HEK293 (cell line): ENCODE data around the gene TUBA8.

Experiments
- CTCF ChIA-PET: fragments of 350-600 bp; formaldehyde crosslinking; extraction: SDS; loops from one replicate; lab custom pipeline; 2021; ENCODE audit warnings: antibody characterized with exemption; lab: Yijun Ruan, JAX
- POLR2A ChIA-PET: fragments of 300-600 bp; formaldehyde crosslinking; extraction: SDS; loops from one replicate; lab custom pipeline; 2020; ENCODE audit warnings: antibody characterized with exemption, inconsistent platforms; lab: Yijun Ruan, JAX
- H3K27ac ChIP-seq: fragments of 200-500 bp; sonication (Bioruptor generic); 2 replicates; pipeline ENCODE4 v1.5.1; 2014; ENCODE audit warnings: low read depth, low read length, control low read depth, inconsistent platforms; ENCODE audit errors: extremely low read depth
- H3K36me3 ChIP-seq, 2 experiments: fragments of 200-500 bp in 1 of 2; sonication (Bioruptor generic) in 1 of 2; 1 replicate in 1 of 2; 2 replicates in 1 of 2; pipeline ENCODE4 v1.5.1; 2014 to 2017; ENCODE audit warnings: inconsistent platforms in 2 of 2, low read length in 2 of 2; ENCODE audit not compliant: control insufficient read depth in 2 of 2, insufficient read depth in 1 of 2
- H3K4me1 ChIP-seq: fragments of 200-500 bp; sonication (Bioruptor generic); 2 replicates; pipeline ENCODE4 v1.5.1; 2014; ENCODE audit warnings: mild to moderate bottlenecking, low read length, inconsistent platforms; ENCODE audit not compliant: control insufficient read depth, insufficient read depth
- H3K4me3 ChIP-seq: 2 replicates; pipeline ENCODE4 v1.5.1; 2011; ENCODE audit warnings: low read depth, mild to moderate bottlenecking, control low read depth, low read length, moderate library complexity
- H3K9me3 ChIP-seq: fragments of 200-500 bp; sonication (Bioruptor generic); 2 replicates; pipeline ENCODE4 v1.5.1; 2014; ENCODE audit warnings: low read depth, low read length, inconsistent platforms; ENCODE audit not compliant: control insufficient read depth, insufficient read depth
- BCL11A ChIP-seq: fragments of 450-650 bp; formaldehyde crosslinking; IDR thresholded peaks from 2 replicates; pipeline ENCODE4 v1.5.1; 2016; ENCODE audit warnings: low read depth, missing biosample characterization, missing genetic modification characterization
- EGR2 ChIP-seq: fragments of 450-650 bp; formaldehyde crosslinking; IDR thresholded peaks from 2 replicates; pipeline ENCODE4 v1.5.1; 2016; ENCODE audit warnings: low read depth, missing biosample characterization, missing genetic modification characterization
- FEZF1 ChIP-seq: fragments of 450-650 bp; formaldehyde crosslinking; IDR thresholded peaks from 2 replicates; pipeline ENCODE4 v1.5.1; 2016; ENCODE audit warnings: missing biosample characterization, missing genetic modification characterization
- HOXD13 ChIP-seq: sonication (generic); formaldehyde crosslinking; IDR thresholded peaks from 2 replicates; pipeline ENCODE4 v1.8.0; 2022; ENCODE audit warnings: missing genetic modification reagents, borderline replicate concordance
- MZF1 ChIP-seq: fragments of 450-650 bp; formaldehyde crosslinking; IDR thresholded peaks from 2 replicates; pipeline ENCODE4 v1.5.1; 2017; ENCODE audit warnings: missing biosample characterization, missing genetic modification characterization, borderline replicate concordance
- TRIM28 ChIP-seq: IDR thresholded peaks from 2 replicates; pipeline ENCODE4 v1.6.1; 2011; ENCODE audit warnings: low read length, control low read depth, borderline replicate concordance
- ZBTB21 ChIP-seq: fragments of 450-650 bp; formaldehyde crosslinking; IDR thresholded peaks from 2 replicates; pipeline ENCODE4 v1.5.1; 2017; ENCODE audit warnings: missing biosample characterization, missing genetic modification characterization
- ZNF16 ChIP-seq: fragments of 450-650 bp; formaldehyde crosslinking; IDR thresholded peaks from 2 replicates; pipeline ENCODE4 v1.5.1; 2016; ENCODE audit warnings: low read depth, missing biosample characterization, missing genetic modification characterization
- ZNF248 ChIP-seq: fragments of 450-650 bp; formaldehyde crosslinking; IDR thresholded peaks from 2 replicates; pipeline ENCODE4 v1.5.1; 2017; ENCODE audit warnings: missing biosample characterization, missing genetic modification characterization
- ZNF266 ChIP-seq: fragments of 450-650 bp; formaldehyde crosslinking; IDR thresholded peaks from 2 replicates; pipeline ENCODE4 v1.5.1; 2016; ENCODE audit warnings: missing biosample characterization, missing genetic modification characterization, low read depth
- ZNF335 ChIP-seq: fragments of 450-650 bp; formaldehyde crosslinking; conservative IDR thresholded peaks from 2 replicates; pipeline ENCODE4 v1.5.1; 2016; ENCODE audit warnings: missing biosample characterization, missing genetic modification characterization
- ZNF600 ChIP-seq: fragments of 450-650 bp; formaldehyde crosslinking; IDR thresholded peaks from 2 replicates; pipeline ENCODE4 v1.5.1; 2016; ENCODE audit warnings: missing biosample characterization, missing genetic modification characterization
- ZNF621 ChIP-seq: fragments of 450-650 bp; formaldehyde crosslinking; IDR thresholded peaks from 2 replicates; pipeline ENCODE4 v1.5.1; 2017; ENCODE audit warnings: missing biosample characterization, missing genetic modification characterization
- ZNF624 ChIP-seq: fragments of 450-650 bp; formaldehyde crosslinking; IDR thresholded peaks from 2 replicates; pipeline ENCODE4 v1.5.1; 2017; ENCODE audit warnings: missing biosample characterization, missing genetic modification characterization
- ZNF768 ChIP-seq: fragments of 450-650 bp; formaldehyde crosslinking; IDR thresholded peaks from 2 replicates; pipeline ENCODE4 v1.5.1; 2018; ENCODE audit warnings: missing biosample characterization, mild to moderate bottlenecking, missing genetic modification characterization
- ZNF837 ChIP-seq: fragments of 450-650 bp; formaldehyde crosslinking; IDR thresholded peaks from 2 replicates; pipeline ENCODE4 v1.5.1; 2016; ENCODE audit warnings: missing biosample characterization, missing genetic modification characterization
- ZSCAN16 ChIP-seq: fragments of 450-650 bp; formaldehyde crosslinking; IDR thresholded peaks from 2 replicates; pipeline ENCODE4 v1.5.1; 2016; ENCODE audit warnings: missing biosample characterization, missing genetic modification characterization
- TF ChIP-seq, protein P1 (sequence below): fragments of 450-650 bp; formaldehyde crosslinking; IDR thresholded peaks from 2 replicates; pipeline ENCODE4 v1.5.1; 2016; ENCODE audit warnings: missing biosample characterization, missing genetic modification characterization, borderline replicate concordance
- TF ChIP-seq, protein P2 (sequence below): fragments of 450-650 bp; formaldehyde crosslinking; IDR thresholded peaks from 2 replicates; pipeline ENCODE4 v1.5.1; 2016; ENCODE audit warnings: missing biosample characterization, missing genetic modification characterization
- TF ChIP-seq, protein P3 (sequence below): fragments of 450-650 bp; formaldehyde crosslinking; IDR thresholded peaks from 2 replicates; pipeline ENCODE4; 2016; ENCODE audit warnings: missing biosample characterization, missing genetic modification characterization
- TF ChIP-seq, protein P4 (sequence below): fragments of 450-650 bp; formaldehyde crosslinking; IDR thresholded peaks from 2 replicates; pipeline ENCODE4 v1.5.1; 2016; ENCODE audit warnings: missing biosample characterization, missing genetic modification characterization
- TF ChIP-seq, protein P5 (sequence below): fragments of 450-650 bp; formaldehyde crosslinking; IDR thresholded peaks from 2 replicates; pipeline ENCODE4 v1.5.1; 2016; ENCODE audit warnings: missing biosample characterization, missing genetic modification characterization, low read depth

The TUBA8 gene

DNA sequence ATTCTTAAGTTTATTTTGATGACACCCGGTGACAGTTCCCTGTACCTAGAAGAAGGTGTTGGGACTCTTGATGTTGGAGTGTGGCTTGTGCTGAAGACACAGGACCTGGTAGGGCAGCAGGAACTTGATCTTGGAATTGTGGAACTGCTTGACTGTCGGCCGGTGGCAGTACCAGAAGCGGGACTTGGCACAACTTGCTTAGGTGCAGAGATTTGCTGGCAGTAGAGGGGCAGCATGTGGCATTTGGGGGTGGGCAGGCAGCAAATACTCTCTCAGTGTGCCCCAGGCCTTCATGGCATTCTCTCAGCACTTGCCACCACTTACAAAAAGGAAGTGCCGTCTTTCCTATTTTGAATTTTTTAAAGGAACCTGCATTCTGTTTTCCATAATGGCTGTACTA lies 29.2 kb upstream of the TUBA8 start:
- ChIA-PET CTCF (no interaction called here), POLR2A (no interaction called here)
- Histone ChIP-seq H3K36me3 (peaks cover 54 to 72% of the 10 kb centered on the region in 2 experiments), H3K9me3 (no peaks in the 10 kb centered on the region), H3K4me3 (no peak overlapping the region), H3K27ac (no peak overlapping the region), H3K4me1 (no peaks in the 10 kb centered on the region)
- TF ChIP-seq ZSCAN16 (tag by site-specific recombination), result no peak
- TF ChIP-seq ZBTB21 (tag by site-specific recombination), result no peak
- no peak for TF ChIP-seq BCL11A (tag by site-specific recombination)
- no peak for TF ChIP-seq HOXD13 (CRISPR knock-in tag)
- TF ChIP-seq EGR2 (tag by site-specific recombination), result no peak
- no peak for TF ChIP-seq ZNF16 (tag by site-specific recombination)
- no peak for TF ChIP-seq MZF1 (tag by site-specific recombination)

DNA sequence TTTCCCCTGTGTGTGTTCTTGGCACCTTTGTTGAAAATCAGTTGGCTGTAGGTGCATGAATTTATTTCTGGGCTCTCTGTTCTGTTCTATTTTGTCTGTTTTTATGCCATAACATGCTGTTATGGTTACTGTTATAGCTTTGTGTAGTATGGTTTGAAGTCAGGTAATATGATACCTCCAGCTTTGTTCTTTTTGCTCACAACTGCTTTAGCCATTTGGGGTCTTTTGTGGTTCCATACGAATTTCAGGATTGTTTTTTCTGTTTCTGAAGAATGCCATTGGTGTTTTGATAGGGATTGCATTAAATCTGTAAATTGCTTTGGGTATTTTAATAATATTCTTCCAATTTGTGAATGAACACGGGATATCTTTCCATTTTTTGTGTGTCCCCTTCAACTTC lies 28.1 kb upstream of the TUBA8 start:
- Histone ChIP-seq H3K4me3 (no peak overlapping the region), H3K36me3 (peaks cover 60 to 81% of the 10 kb centered on the region in 2 experiments), H3K4me1 (no peaks in the 10 kb centered on the region), H3K9me3 (no peaks in the 10 kb centered on the region), H3K27ac (no peak overlapping the region)
- no peak for TF ChIP-seq ZNF837 (tag by site-specific recombination)
- peak; percentile 46; the same call in 1 of the 2 replicates for TF ChIP-seq ZNF600 (tag by site-specific recombination)
- peak; percentile 94 for TF ChIP-seq FEZF1
- POLR2A ChIA-PET, result no interaction called here
- CTCF ChIA-PET, result no interaction called here

DNA sequence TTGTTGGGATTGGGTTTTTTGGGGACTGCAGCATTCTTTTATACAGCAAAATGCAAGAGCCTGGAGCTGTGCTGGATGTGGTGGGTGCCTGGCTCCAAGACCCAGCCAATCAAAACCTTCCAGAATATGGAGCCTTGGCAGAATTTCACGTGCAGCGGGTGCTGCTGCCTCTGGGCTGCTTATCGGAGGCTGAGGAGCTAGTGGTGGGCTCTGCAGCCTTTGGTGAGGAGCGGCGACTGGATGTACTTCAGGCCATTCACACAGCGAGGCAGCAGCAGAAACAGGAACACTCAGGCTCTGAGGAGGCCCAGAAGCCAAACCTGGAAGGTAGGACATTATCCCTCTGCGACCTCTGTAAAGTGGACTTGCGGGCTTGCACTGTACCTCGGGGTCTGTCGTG lies 27.2 kb upstream of the TUBA8 start:
- Histone ChIP-seq H3K36me3 (peaks cover 62 to 91% of the 10 kb centered on the region in 2 experiments), H3K9me3 (no peaks in the 10 kb centered on the region), H3K4me3 (no peak overlapping the region), H3K27ac (no peak overlapping the region), H3K4me1 (no peaks in the 10 kb centered on the region)
- ChIA-PET CTCF (interaction anchor here (1.0 kb wide), 1 partner anchor 254 kb away, joined by 5 read pairs; no protein-coding TSS in a partner anchor), POLR2A (interaction anchor here (0.7 kb wide), 1 partner anchor 246 kb away, joined by 8 read pairs; no protein-coding TSS in a partner anchor)
- no peak for TF ChIP-seq TRIM28
- TF ChIP-seq, protein P1, sequence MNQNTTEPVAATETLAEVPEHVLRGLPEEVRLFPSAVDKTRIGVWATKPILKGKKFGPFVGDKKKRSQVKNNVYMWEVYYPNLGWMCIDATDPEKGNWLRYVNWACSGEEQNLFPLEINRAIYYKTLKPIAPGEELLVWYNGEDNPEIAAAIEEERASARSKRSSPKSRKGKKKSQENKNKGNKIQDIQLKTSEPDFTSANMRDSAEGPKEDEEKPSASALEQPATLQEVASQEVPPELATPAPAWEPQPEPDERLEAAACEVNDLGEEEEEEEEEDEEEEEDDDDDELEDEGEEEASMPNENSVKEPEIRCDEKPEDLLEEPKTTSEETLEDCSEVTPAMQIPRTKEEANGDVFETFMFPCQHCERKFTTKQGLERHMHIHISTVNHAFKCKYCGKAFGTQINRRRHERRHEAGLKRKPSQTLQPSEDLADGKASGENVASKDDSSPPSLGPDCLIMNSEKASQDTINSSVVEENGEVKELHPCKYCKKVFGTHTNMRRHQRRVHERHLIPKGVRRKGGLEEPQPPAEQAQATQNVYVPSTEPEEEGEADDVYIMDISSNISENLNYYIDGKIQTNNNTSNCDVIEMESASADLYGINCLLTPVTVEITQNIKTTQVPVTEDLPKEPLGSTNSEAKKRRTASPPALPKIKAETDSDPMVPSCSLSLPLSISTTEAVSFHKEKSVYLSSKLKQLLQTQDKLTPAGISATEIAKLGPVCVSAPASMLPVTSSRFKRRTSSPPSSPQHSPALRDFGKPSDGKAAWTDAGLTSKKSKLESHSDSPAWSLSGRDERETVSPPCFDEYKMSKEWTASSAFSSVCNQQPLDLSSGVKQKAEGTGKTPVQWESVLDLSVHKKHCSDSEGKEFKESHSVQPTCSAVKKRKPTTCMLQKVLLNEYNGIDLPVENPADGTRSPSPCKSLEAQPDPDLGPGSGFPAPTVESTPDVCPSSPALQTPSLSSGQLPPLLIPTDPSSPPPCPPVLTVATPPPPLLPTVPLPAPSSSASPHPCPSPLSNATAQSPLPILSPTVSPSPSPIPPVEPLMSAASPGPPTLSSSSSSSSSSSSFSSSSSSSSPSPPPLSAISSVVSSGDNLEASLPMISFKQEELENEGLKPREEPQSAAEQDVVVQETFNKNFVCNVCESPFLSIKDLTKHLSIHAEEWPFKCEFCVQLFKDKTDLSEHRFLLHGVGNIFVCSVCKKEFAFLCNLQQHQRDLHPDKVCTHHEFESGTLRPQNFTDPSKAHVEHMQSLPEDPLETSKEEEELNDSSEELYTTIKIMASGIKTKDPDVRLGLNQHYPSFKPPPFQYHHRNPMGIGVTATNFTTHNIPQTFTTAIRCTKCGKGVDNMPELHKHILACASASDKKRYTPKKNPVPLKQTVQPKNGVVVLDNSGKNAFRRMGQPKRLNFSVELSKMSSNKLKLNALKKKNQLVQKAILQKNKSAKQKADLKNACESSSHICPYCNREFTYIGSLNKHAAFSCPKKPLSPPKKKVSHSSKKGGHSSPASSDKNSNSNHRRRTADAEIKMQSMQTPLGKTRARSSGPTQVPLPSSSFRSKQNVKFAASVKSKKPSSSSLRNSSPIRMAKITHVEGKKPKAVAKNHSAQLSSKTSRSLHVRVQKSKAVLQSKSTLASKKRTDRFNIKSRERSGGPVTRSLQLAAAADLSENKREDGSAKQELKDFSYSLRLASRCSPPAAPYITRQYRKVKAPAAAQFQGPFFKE (tag by site-specific recombination), result no peak
- no peak for TF ChIP-seq ZNF624 (tag by site-specific recombination)
- TF ChIP-seq ZNF266, result no peak
- TF ChIP-seq, protein P2, sequence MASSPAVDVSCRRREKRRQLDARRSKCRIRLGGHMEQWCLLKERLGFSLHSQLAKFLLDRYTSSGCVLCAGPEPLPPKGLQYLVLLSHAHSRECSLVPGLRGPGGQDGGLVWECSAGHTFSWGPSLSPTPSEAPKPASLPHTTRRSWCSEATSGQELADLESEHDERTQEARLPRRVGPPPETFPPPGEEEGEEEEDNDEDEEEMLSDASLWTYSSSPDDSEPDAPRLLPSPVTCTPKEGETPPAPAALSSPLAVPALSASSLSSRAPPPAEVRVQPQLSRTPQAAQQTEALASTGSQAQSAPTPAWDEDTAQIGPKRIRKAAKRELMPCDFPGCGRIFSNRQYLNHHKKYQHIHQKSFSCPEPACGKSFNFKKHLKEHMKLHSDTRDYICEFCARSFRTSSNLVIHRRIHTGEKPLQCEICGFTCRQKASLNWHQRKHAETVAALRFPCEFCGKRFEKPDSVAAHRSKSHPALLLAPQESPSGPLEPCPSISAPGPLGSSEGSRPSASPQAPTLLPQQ, result no peak
- TF ChIP-seq, protein P3, sequence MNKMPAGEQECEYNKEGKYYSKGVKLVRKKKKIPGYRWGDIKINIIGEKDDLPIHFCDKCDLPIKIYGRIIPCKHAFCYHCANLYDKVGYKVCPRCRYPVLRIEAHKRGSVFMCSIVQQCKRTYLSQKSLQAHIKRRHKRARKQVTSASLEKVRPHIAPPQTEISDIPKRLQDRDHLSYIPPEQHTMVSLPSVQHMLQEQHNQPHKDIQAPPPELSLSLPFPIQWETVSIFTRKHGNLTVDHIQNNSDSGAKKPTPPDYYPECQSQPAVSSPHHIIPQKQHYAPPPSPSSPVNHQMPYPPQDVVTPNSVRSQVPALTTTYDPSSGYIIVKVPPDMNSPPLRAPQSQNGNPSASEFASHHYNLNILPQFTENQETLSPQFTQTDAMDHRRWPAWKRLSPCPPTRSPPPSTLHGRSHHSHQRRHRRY (tag by site-specific recombination), result no peak
- no peak for TF ChIP-seq ZNF335 (tag by site-specific recombination)
- TF ChIP-seq, protein P4, sequence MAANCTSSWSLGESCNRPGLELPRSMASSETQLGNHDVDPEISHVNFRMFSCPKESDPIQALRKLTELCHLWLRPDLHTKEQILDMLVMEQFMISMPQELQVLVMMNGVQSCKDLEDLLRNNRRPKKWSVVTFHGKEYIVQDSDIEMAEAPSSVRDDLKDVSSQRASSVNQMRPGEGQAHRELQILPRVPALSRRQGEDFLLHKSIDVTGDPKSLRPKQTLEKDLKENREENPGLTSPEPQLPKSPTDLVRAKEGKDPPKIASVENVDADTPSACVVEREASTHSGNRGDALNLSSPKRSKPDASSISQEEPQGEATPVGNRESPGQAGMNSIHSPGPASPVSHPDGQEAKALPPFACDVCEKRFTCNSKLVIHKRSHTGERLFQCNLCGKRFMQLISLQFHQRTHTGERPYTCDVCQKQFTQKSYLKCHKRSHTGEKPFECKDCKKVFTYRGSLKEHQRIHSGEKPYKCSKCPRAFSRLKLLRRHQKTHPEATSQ (tag by site-specific recombination), result no peak
- no peak for TF ChIP-seq ZNF768 (tag by site-specific recombination)
- TF ChIP-seq, protein P5, sequence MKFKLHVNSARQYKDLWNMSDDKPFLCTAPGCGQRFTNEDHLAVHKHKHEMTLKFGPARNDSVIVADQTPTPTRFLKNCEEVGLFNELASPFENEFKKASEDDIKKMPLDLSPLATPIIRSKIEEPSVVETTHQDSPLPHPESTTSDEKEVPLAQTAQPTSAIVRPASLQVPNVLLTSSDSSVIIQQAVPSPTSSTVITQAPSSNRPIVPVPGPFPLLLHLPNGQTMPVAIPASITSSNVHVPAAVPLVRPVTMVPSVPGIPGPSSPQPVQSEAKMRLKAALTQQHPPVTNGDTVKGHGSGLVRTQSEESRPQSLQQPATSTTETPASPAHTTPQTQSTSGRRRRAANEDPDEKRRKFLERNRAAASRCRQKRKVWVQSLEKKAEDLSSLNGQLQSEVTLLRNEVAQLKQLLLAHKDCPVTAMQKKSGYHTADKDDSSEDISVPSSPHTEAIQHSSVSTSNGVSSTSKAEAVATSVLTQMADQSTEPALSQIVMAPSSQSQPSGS (tag by site-specific recombination), result no peak
- TF ChIP-seq ZNF248 (tag by site-specific recombination), result no peak
- no peak for TF ChIP-seq ZNF621 (tag by site-specific recombination)
